Colonic mucosa (tissue), 4 donors: ENCODE results near the gene FRYL. TPM values are rescaled to one million over a fixed set of nuclear protein-coding genes. Genes with fewer than 3 reads are reported as not detected.
"Not testable (repeated sequence)": the region's sequence is repeated elsewhere in the genome, so short reads cannot be mapped to it uniquely, and the experiment has no call there.

Experiments used
- DNase-seq: peaks from one replicate; pipeline ENCODE4 v3.0.0-alpha.2; 2020
- H3K27ac ChIP-seq: fragments of 200-600 bp; one replicate; pipeline ENCODE4 v1.8.0; 2021
- H3K27me3 ChIP-seq: fragments of 200-600 bp; one replicate; pipeline ENCODE4 v1.8.0; 2021
- H3K36me3 ChIP-seq: fragments of 200-600 bp; one replicate; pipeline ENCODE4 v1.8.0; 2021
- H3K4me1 ChIP-seq: fragments of 200-600 bp; one replicate; pipeline ENCODE4 v1.8.0; 2021; ENCODE audit warnings: mild to moderate bottlenecking
- H3K4me3 ChIP-seq: fragments of 200-600 bp; one replicate; pipeline ENCODE4 v1.8.0; 2021
- H3K9ac ChIP-seq, 2 donors: one replicate each; pipeline ENCODE4 v1.7.0; 2013; ENCODE audit warnings: control low read depth in 2 of 2, low read depth in 2 of 2, low read length in 2 of 2
- H3K9me3 ChIP-seq: fragments of 200-600 bp; one replicate; pipeline ENCODE4 v1.8.0; 2021
- CTCF ChIP-seq: fragments of 200-600 bp; IDR thresholded peaks from one replicate; pipeline ENCODE4 v1.8.0; 2022; ENCODE audit warnings: antibody characterized with exemption, mild to moderate bottlenecking
- intact Hi-C: fragments of 100-400 bp; cut with DNase I; formaldehyde crosslinking; loops from one replicate; pipeline ENCODE4 v1.14.1; 2022
- total RNA-seq, 2 donors: library from RNA; stranded (reverse); fragmentation: NEBNext Ultra II Directional in 1 of 2; extraction: Animal tissue kit (Norgen Biotek cat#: 25700) in 1 of 2; gene quantifications; one replicate each; pipeline ENCODE4 v1.2.1, GENCODE V29; 2021
- donor health status: healthy.
- donor health status: DM: no; HTN: no; CAD: no.
- donor health status: DM: no; HTN: no; CAD: no.

Gene FRYL
- total RNA-seq, 2 donors from 2014 or later = 193 to 292 TPM

- H3K36me3 ChIP-seq = no peaks in the 10 kb centered on the region
- no peak for DNase-seq
- H3K27me3 ChIP-seq = no peaks in the 10 kb centered on the region
- H3K9me3 ChIP-seq = no peaks in the 10 kb centered on the region
- no peak overlapping the region for H3K27ac ChIP-seq
- TF ChIP-seq CTCF = no peak
- H3K9ac ChIP-seq = no peak overlapping the region
- no peak overlapping the region for H3K4me3 ChIP-seq
- H3K4me1 ChIP-seq = no peaks in the 10 kb centered on the region
- intact Hi-C loops = no loop called here
These were observed 325.5 kb downstream of the FRYL start for GRCh38 chr4:48454591-48454990.

GRCh38 chr4:48451656-48452055, 328.4 kb downstream of the FRYL start:
- intact Hi-C loops, H3K4me1 ChIP-seq, H3K27me3 ChIP-seq, H3K4me3 ChIP-seq, H3K9me3 ChIP-seq, H3K27ac ChIP-seq, H3K9ac ChIP-seq, H3K36me3 ChIP-seq, DNase-seq: not testable (repeated sequence)

GRCh38 chr4:48450740-48451139, 329.3 kb downstream of the FRYL start:
- no peak overlapping the region for H3K27ac ChIP-seq
- intact Hi-C loops = no loop called here
- no peak overlapping the region for H3K9ac ChIP-seq
- no peaks in the 10 kb centered on the region for H3K9me3 ChIP-seq
- H3K4me1 ChIP-seq = no peaks in the 10 kb centered on the region
- H3K4me3 ChIP-seq = no peak overlapping the region
- no peak for TF ChIP-seq CTCF
- H3K27me3 ChIP-seq = no peaks in the 10 kb centered on the region
- no peak for DNase-seq
- H3K36me3 ChIP-seq = no peaks in the 10 kb centered on the region

- intact Hi-C loops = loop anchor here (10.0 kb wide), 1 partner anchor 516 kb away; no protein-coding TSS in a partner anchor
- no peaks in the 10 kb centered on the region for H3K4me1 ChIP-seq
- H3K36me3 ChIP-seq = no peaks in the 10 kb centered on the region
- no peak for TF ChIP-seq CTCF
- no peak overlapping the region for H3K27ac ChIP-seq
- no peaks in the 10 kb centered on the region for H3K27me3 ChIP-seq
- DNase-seq = no peak
- no peak overlapping the region for H3K4me3 ChIP-seq
- no peaks in the 10 kb centered on the region for H3K9me3 ChIP-seq
- no peak overlapping the region for H3K9ac ChIP-seq
These were observed 330.9 kb downstream of the FRYL start for GRCh38 chr4:48449151-48449550.

Other genes starting within 250 kb of the FRYL start
- gene OCIAD1, start 50.8 kb upstream of the FRYL start, total RNA-seq = 100 to 1,000 TPM; 120 to 131 TPM
- gene OCIAD2, start 126.5 kb upstream of the FRYL start, total RNA-seq = 100 to 1,000 TPM in 1 of 2 donors, 10 to 100 TPM in 1; 55.7 to 124 TPM
- 10 to 100 TPM; 18.2 to 29.9 TPM for gene CWH43, start 206.0 kb upstream of the FRYL start, total RNA-seq